ENCODE measurements around the gene GPHA2. TPM values are rescaled to one million over a fixed set of nuclear protein-coding genes. Genes with fewer than 3 reads are reported as not detected.
A peak's percentile ranks its signal among the peaks of the same experiment; 100 is the strongest.

GPHA2 gene
- total and polyA plus RNA-seq, 2 of the 13 experiments (the other 11 are each of a cell fraction or from before 2014, with no cell fraction given), result 13.0 to 19.1 TPM

- TF ChIP-seq ZNF761 (CRISPR knock-in tag; conservative IDR thresholded peaks at IDR 0.05) (no peak), ZNF570 (CRISPR knock-in tag; IDR thresholded peaks at IDR 0.05; ENCODE audit: borderline replicate concordance) (no peak), HDAC2 (CRISPR knock-in tag; IDR thresholded peaks at IDR 0.05) (peak; percentile 32; the same call in 1 of the 2 replicates), AHDC1 (CRISPR knock-in tag; IDR thresholded peaks at IDR 0.05; ENCODE audit: borderline replicate concordance) (no peak; the same call in 1 of the 2 replicates), ZNF607 (CRISPR knock-in tag; IDR thresholded peaks at IDR 0.05; ENCODE audit: borderline replicate concordance) (0 out of 2 replicates have a peak, but pooled peaks have one; percentile 25), RXRA (CRISPR knock-in tag; IDR thresholded peaks at IDR 0.05) (peak; percentile 66), KDM4B (CRISPR knock-in tag; IDR thresholded peaks at IDR 0.05) (no peak), ZNF678 (CRISPR knock-in tag; IDR thresholded peaks at IDR 0.05) (no peak), ZC3H13 (CRISPR knock-in tag; IDR thresholded peaks at IDR 0.05) (no peak), ZNF101 (CRISPR knock-in tag; IDR thresholded peaks at IDR 0.05; ENCODE audit: borderline replicate concordance, low read depth) (no peak), IKZF5 (CRISPR knock-in tag; IDR thresholded peaks at IDR 0.05) (no peak), RARG (CRISPR knock-in tag; IDR thresholded peaks at IDR 0.05; ENCODE audit: low read depth) (no peak), TOE1 (CRISPR knock-in tag; IDR thresholded peaks at IDR 0.05) (no peak), DPF2 (CRISPR knock-in tag; IDR thresholded peaks at IDR 0.05; ENCODE audit: borderline replicate concordance, low read depth) (no peak), ZNF383 (CRISPR knock-in tag; IDR thresholded peaks at IDR 0.05; ENCODE audit: borderline replicate concordance) (no peak), KDM5A (IDR thresholded peaks at IDR 0.05; ENCODE audit: borderline replicate concordance, low read length) (no peak), ZNF597 (CRISPR knock-in tag; IDR thresholded peaks at IDR 0.05) (no peak)
These were observed 19.5 kb downstream of the GPHA2 start (continued) for GRCh38 chr11:64916040-64916774.

All from HepG2 (cell line).